HG03469 (cell line): ENCODE data around the gene U2AF2.
"Not testable (repeated sequence)": the region's sequence is repeated elsewhere in the genome, so short reads cannot be mapped to it uniquely, and the experiment has no call there.

Source experiments
- ATAC-seq: cut with Tn5 transposase; IDR thresholded peaks from one replicate; pipeline ENCODE4 v1.9.1; 2021; ENCODE audit warnings: mild to moderate bottlenecking, moderate library complexity, moderate number of reproducible peaks; ENCODE audit not compliant: unreplicated experiment

U2AF2 gene

GRCh38 chr19:55700813-55701212 is 46.0 kb downstream of the U2AF2 start:
- no peak for ATAC-seq

GRCh38 chr19:55702131-55702627 is 47.3 kb downstream of the U2AF2 start:
- ATAC-seq, result no peak

- no peak for ATAC-seq
Measured at GRCh38 chr19:55703790-55704215, 49.0 kb downstream of the U2AF2 start.

- ATAC-seq, result no peak
Measured at GRCh38 chr19:55704494-55705245, 49.8 kb downstream of the U2AF2 start.

- no peak for ATAC-seq
Measured at GRCh38 chr19:55705972-55706371, 51.1 kb downstream of the U2AF2 start.

GRCh38 chr19:55711719-55712118 is 56.9 kb downstream of the U2AF2 start:
- ATAC-seq, result no peak

GRCh38 chr19:55712804-55713631 is 58.2 kb downstream of the U2AF2 start:
- no peak for ATAC-seq

GRCh38 chr19:55716531-55716930 is 61.7 kb downstream of the U2AF2 start:
- ATAC-seq, result no peak

- ATAC-seq, result no peak
Measured at GRCh38 chr19:55717251-55717650, 62.4 kb downstream of the U2AF2 start.

GRCh38 chr19:55717879-55718711 is 63.3 kb downstream of the U2AF2 start:
- not testable (repeated sequence) for ATAC-seq

GRCh38 chr19:55720214-55720746 is 65.4 kb downstream of the U2AF2 start:
- ATAC-seq, result no peak

- ATAC-seq, result no peak
Measured at GRCh38 chr19:55720801-55721200, 66.0 kb downstream of the U2AF2 start.

- ATAC-seq, result no peak
Measured at GRCh38 chr19:55723491-55723890, 68.7 kb downstream of the U2AF2 start.
